HS-5 (cell line): Measurements from ENCODE around the gene DXO.
"Not testable (repeated sequence)": the region's sequence is repeated elsewhere in the genome, so short reads cannot be mapped to it uniquely, and the experiment has no call there.

Experiments used
- DNase-seq: peaks from one replicate; pipeline ENCODE4 v3.0.0-alpha.2; 2012; ENCODE audit warnings: low read depth

The DXO gene

DNA sequence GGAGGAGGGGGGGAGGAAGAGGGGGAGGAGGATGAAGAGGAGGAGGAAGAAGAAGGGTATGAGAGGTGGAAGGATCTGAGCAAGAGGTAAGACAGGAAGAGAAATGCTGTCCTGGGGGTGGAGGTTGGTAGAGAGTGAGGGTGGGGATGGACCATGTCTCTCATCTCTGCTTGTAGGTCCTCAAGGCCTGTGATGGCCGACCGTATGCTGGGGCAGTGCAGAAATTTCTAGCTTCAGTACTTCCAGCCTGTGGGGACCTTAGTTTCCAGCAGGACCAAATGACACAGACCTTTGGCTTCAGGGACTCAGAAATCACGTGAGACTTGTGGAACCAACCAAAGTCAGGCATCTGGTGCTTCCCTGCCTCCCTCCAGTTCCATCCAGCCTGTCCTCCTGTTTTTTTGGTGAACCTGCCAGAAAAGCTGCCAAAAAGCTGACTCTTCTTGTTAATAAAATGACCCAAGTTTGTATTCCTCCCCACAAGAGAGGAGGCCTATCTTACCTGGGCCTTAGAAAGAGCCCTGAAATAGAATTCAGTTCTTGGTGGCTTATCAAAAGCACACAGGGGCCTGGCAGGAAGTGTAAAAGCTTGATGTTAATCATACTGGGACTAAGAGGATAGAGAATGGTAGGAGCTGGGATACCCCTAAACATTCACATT is 7.4 kb upstream of the DXO start:
- no peak for DNase-seq

DNA sequence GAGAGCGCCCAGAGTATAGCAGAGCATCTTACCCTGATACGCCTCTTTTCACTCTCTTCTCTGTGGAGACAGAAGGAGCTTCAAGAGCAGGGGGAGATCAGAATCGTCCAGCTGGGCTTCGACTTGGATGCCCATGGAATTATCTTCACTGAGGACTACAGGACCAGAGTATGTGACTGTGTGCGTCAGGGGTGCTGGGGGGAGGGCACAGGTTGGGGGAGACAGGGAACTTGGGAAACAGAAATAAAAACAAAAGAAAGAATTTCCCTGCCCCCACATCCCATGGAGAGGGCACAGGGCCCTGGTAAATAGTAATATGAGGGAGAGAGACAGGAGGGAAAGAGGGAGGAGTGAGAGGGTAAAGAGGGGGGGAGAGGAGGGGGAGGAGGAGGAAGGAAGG is 6.9 kb upstream of the DXO start:
- DNase-seq, result no peak

DNA sequence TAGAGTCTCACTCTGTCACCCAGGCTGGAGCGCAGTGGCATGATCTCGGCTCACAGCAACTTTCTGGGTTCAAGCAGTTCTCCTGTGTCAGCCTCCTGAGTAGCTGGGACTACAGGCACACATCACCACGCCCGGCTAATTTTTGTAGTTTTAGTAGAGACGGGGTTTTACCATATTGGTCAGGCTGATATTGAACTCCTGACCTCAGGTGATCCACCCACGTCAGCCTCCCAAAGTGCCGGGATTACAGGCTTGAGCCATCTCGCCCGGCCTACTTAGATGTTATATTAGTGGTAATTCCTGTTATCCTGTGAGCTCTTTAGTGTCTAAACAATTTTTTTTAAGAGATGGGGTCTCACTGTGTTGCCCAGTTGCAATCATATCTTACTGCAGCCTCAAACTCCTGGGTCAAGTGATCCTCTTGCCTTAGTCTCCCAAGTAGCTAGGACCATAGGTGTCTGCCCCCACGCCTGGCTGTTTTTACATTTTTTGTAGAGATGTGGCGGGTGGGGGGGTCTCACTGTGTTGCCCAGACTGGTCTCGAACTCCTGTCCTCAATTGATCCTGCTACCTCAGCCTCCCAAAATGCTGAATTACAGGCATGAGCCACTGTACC is 6.0 kb upstream of the DXO start:
- no peak for DNase-seq

DNA sequence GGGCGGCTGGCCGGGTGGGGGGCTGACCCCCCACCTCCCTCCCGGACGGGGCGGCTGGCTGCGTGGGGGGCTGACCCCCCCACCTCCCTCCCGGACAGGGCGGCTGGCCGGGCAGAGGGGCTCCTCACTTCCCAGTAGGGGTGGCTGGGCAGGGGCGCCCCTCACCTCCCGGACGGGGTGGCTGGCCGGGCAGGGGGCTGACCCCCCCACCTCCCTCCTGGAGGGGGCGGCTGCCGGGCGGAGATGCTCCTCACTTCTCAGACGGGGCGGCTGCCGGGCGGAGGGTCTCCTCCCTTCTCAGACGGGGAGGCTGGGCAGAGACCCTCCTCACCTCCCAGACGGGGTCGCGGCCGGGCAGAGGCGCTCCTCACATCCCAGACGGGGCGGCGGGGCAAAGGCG is 4.1 kb upstream of the DXO start:
- not testable (repeated sequence) for DNase-seq

DNA sequence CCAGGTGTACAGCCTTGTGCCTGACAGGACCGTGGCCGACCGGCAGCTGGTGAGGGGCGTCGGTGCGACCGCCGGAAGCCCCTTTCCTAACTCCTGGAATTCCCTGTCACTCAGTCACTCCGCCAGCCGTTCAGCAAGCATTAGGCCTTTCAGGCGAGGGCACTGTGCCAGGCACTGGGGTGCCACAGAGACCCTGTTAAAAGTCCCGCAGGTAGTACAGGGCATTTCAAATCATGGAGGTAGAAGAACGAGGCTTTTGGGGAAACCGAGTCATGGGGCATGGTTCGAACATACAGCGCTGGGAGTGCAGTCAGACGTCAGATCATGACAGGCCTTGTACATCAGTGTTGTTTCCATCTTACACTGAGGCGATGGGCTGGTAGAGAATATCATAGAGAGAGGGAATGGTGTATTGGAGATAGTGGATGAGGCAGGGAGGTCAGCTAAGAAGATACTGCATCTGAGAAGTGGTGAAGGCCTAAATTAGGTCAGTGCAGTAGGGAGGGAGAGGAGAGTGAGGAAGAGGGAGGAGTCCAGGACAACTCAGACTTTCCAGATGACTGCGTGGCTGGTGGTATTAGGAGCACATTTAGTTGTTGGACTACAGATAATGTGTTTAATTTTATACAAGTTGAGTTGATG is 892 bp upstream of the DXO start:
- DNase-seq, result no peak

DNA sequence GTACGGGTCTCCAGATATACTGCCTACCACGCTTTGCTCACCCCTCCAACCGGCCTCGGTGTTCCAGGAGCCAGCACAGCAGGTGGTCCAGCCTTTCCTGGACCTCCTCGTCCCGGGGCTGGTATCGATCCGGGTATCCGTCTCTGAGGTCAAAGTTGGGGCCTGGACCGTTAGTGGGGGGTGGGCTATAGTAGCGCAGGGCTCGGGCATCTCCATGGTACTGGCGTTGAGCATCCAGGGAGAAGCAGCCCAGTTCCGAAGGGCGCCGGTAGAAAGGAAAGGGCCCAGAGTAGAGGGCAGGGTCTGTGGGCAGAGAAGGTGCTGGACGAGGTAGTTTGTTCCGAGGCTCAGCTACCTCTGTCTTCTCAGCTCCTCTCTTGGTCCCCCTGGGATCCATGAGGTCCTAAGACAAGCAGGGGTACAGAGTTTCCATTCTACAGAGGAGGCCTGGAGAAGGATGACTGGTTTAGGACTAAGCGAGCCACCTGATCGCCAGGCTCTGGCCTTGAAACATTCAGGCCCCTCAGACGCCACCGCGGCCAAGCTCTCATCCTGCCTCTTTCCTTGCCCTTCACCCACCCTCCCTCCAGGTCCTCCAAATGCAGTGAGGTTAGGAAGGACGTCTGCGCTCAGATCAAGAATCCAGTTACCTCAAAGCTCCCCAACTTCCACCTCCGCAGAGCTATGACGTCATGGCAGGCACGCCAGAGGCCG is 502 bp downstream of the DXO start:
- no peak for DNase-seq

DNA sequence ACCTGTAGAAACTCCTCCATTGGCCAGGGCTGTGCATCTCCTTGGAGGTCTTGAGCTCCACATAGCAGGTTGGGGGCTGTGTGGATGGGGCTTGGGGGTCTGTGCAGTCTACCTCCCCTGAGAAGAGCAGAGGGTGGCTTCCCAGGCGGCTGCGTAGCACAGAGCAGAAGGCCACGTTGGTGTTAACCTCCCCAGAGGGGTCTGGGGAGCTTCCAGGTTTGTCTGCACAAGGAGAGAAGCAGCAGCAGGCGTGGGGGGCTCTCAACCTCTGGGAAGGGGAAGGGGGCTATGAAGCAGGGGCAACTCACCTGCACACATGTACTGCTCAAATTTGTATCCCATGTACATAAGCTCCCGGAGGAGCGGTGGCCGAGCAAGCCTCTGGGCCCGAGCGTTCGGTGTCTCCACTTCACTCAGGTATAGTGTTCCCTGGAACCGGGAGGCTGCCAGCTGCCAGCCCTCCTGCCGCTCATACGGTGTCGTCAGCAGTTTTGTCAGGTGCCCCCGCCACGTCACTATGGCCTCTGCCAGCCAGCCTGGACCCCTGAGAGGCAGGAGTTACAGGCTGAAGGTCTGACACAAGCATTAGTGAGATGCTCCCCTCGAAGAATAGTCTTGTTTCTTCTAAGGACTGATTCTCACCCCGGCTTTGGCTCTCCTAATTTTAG is 1.2 kb downstream of the DXO start:
- DNase-seq, result no peak

DNA sequence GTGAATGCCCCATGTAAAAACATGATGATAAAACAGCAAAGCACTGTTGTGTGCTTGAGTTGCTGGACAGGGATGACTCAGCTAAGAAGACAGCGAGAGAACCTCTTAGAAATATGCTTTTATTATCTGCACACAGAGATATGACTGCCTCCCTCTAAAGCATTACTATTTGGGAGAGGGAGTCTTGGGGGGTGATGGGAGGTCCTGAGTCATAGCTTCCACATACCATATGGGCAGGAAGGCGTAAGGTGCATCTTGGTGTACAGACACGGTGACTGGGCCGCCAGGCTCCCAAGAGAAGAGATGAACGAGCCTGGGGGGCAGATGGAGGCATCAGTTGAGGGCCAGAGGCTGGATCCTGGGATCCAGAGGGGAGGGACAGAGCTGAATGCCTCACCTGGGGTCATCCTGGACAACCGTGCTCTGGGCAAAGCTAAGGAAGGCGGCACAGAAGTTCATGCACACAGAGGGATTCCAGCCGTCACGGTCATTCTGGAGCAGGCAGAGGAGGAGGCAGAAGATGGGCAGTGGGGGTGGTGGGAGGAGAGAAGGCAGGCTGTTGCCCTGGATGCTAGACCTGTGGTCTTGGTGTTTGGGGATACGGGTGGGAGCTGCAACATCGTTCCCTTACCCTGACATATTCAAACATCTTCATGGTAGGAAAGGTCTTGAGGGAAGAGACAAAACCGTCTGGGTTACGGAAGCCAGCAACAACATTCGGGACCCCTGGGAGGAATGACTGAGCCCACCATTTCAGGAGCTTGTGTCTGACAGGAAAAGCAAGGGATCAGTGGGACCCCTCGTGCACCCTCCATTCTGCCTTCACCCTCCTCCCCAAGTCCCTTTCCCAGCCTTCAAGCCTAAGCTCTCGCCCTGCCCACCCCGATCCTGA is 2.0 kb downstream of the DXO start:
- DNase-seq, result no peak

DNA sequence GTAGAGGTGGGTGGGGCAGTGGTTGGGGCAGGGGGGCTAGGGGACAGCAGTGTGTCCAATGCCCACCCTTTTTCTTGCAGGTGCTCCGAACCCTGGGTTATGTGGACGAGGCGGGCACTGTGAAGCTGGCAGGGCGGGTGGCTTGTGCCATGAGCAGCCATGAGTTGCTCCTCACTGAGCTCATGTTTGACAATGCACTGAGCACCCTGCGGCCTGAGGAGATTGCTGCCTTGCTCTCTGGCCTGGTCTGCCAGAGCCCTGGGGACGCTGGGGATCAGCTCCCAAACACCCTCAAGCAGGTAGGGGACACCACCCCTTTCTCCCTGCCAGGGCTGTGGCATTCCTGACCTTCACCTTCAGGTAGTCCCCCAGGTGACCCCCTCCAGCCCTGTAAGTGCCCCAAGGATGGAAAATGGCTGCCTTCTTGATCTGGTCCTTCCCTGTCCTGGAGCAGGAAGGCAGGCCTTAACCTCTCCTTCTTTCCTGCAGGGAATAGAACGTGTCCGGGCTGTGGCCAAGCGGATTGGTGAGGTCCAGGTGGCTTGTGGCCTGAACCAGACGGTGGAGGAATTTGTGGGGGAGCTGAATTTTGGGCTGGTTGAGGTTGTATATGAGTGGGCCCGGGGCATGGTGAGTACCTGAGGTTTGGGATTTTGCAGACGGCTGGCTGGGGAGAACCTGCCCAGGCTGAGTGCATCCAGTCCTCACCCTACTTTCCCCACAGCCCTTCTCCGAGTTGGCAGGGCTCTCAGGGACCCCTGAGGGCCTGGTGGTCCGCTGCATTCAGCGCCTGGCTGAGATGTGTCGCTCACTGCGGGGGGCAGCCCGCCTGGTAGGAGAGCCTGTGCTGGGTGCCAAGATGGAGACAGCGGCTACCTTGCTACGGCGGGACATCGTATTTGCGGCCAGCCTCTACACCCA is 2.9 kb downstream of the DXO start:
- DNase-seq, result no peak

DNA sequence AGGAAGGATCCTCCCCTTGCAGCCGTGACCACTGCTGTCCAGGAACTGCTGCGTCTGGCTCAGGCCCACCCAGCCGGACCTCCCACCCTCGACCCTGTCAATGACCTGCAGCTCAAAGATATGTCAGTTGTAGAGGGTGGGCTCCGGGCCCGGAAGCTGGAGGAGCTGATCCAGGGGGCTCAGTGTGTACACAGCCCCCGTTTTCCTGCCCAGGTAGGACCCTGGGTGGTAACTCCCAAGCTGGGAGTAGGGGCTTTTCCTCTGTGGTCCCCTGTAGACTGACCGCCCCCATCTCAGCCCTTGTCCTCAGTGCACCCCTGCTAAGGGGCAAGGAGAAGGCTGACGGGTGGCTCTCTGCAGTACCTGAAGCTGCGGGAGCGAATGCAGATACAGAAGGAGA is 3.6 kb downstream of the DXO start:
- DNase-seq, result no peak

DNA sequence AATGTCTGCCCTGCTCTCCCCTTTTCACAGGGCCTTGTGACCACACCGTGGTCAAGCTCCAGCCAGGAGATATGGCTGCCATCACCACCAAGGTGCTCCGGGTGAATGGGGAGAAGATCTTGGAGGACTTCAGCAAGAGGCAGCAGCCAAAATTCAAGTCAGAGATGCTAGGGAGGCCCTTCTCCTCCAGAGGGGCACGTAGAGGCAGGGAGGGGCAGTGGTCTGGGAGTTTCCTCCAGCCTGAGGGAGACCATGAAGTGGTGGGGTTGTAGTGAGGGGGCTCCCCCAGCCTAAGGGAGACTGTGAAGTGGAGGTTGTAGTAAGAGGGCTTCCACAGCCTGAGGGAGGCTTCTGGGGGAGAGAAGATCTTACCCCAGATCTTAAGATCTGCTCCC is 4.0 kb downstream of the DXO start:
- no peak for DNase-seq

DNA sequence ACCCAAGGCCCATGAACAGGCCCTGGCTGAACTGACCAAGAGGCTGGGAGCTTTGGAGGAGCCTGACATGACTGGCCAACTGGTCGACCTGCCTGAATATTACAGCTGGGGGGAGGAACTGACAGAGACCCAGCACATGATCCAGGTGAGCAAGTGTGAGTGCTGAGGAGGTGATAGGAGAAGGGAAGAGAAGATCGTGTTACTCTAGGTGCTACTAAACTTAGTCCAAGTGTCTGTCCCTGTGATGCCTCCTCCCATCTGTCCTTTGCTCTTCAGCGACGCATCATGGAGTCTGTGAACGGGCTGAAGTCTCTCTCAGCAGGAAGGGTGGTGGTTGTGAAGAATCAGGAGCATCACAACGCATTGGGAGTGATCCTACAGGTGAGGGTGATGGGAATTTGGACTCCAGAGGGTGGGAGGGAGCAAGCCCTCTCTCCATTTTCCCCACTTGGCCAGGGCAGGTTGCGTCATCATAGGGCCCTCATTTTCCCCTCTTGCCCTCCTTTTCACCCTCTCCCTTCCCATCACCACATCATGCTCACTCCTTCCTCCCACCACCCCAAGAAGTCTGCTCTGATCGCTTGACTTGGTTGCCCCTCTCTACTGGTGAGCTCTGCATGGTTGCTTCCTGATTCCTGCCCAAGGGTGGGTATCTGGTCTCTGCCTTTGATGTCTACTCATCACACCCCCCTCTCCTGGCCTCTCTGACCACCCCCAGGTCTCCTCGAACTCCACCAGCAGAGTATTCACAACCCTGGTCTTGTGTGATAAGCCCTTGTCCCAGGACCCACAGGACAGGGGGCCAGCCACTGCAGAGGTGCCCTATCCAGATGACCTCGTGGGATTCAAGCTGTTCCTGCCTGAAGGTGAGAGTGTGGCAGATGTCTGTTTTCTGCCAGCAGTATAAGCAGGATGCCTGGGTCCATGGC is 4.7 kb downstream of the DXO start:
- DNase-seq, result no peak

DNA sequence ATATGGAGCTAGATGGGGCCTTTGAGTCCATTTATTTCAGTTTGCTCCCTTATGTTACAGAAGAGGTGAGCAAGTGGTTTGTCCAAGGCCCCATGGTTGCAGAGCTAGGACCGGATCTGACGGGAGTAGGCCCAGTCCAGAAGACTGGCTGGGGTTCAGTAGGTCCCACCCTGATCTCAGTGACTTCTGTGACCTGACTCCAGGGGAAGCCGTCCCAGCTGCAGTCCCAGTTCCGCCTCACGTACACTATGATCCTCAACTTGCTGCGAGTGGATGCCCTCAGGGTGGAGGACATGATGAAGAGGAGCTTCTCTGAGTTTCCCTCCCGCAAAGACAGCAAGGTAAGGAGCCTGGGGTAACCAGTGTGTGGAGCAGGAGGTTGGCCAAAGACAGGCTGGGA is 5.4 kb downstream of the DXO start:
- no peak for DNase-seq

DNA sequence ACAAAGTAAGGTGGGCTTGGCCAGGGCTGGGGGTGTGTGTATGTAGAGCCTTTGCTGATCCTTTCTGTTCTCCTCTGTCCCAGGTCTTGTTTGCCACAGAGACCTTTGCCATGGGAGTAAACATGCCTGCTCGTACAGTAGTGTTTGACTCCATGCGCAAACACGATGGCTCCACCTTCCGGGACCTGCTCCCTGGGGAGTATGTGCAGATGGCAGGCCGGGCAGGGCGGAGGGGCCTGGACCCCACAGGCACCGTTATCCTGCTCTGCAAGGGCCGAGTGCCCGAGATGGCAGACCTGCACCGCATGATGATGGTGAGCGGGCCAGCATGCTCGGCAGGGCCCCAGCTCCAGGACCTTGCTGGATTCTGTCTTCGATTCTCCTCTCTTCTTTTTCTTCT is 6.2 kb downstream of the DXO start:
- no peak for DNase-seq

DNA sequence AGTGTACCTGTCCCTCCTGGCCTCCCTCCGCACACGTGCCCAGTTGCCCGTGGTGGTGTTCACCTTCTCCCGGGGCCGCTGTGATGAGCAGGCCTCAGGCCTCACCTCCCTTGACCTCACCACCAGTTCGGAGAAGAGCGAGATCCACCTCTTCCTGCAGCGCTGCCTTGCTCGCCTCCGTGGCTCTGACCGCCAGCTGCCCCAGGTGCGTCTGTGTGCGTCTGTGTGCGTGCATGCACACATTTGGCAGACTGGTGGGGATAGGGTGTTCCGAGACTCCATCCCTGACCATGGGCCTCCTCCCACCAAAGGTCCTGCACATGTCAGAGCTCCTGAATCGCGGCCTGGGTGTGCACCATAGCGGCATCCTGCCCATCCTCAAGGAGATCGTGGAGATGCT is 8.0 kb downstream of the DXO start:
- DNase-seq, result no peak

DNA sequence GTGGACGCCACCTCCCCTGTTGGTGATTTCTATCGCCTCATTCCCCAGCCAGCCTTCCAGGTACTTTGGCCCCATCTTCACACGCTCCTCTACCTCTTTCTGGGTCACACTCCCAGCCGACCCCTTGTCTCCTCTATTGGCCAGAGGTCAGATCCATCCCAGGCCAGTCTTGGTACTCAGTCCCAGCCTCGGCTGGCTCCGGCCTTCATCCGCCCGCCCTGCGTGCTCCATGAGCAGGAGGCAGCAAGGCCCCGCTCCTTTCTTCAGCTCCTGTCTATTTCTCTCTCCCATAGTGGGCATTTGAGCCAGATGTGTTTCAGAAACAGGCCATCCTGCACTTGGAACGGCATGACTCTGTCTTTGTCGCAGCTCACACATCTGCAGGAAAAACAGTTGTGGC is 10.3 kb downstream of the DXO start:
- DNase-seq, result no peak

DNA sequence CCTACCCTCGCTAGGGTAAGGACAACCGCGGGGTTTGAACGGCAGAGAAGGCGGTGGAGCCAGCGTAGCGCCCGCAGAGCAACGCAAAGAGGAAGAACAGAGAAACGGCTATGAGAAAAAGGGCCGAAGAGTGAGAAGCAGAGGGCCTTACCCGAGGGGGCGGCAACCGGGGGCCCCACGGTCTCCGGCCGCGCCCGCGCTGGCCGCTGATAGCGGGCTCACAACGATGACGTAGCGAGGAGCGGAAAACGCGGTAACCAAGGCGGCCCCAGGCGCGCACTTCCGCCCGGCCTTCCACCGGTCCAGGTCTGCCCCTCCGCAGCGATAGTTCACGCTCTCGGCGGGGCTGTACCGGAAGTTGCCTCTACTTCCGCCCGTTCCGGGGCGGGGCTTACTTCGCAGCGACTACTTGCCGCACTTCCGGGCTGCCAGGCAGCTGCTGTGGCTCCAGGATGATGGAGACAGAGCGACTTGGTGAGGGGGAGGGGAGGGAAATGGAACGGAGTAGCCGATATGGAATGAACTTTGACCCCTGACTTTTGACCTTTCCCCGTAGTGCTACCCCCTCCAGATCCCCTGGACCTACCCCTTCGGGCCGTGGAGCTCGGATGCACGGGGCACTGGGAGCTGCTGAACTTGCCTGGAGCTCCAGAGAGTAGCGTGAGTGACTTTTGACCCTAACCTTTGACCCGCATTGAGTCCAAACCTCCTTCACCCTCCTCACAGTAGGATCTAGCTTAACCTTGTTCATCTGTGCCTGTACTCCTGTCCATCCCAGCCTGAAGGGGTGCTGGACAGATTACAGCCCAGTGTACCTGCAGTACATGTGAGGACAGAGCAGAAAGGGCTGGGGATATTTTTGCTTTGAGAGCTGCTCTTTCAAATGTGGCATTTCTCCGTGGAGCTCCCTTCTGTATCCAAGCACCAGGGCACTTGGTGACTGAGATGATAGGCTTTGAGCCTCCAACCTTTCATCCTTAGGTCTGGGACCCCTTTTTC is 12.9 kb downstream of the DXO start, which contains the start of the genes NELFE and SKIC2:
TSS of gene NELFE (minus strand) at position 231 of the 999 bp plus-strand sequence. CDS start 525 bp downstream, outside the sequence.
TSS of gene SKIC2 (plus strand) at position 435 of the 999 bp plus-strand sequence. CDS start at position 453, 18 bp downstream.
- DNase-seq, result peak; percentile 94

DNA sequence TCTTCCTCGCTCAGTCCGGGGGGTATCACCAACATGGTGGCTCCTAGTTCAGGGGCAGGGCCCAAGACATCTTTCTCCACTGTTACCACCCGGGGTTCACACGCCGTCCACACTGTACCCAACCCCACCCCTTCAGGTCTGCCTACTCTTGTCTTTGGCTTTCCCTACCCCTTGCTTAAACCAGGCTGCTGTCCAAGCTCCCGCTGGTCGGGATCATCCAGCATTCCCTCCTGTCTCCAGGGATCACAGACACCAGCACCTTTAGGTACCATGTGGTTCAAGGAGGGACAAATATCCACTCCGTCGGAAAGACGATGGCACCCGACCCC is 13.6 kb downstream of the DXO start:
- no peak for DNase-seq
